ENCODE data around the gene C3orf52.

GRCh38 chr3:112130638-112130993, 44.4 kb downstream of the C3orf52 start:
- TF ChIP-seq EZH2 (IDR thresholded peaks at IDR 0.05; ENCODE audit: borderline replicate concordance, low read length) (no peak), CTCF (IDR thresholded peaks at IDR 0.05; ENCODE audit: low read length) (no peak)

Measured in OCI-LY1 (cell line).